IMR-90 (cell line): Measurements from ENCODE around the gene P2RY2.

Source experiments
- CHD1 ChIP-seq: IDR thresholded peaks from 2 replicates; pipeline ENCODE4 v1.6.1; 2012; ENCODE audit warnings: low read depth, low read length, improper control_type of control experiment
- CTCF ChIP-seq: conservative IDR thresholded peaks from 2 replicates; pipeline ENCODE4 v1.5.1; 2012; ENCODE audit warnings: mild to moderate bottlenecking, low read depth, low read length, improper control_type of control experiment
- FOS ChIP-seq: fragments of 150-350 bp; IDR thresholded peaks from 2 replicates; pipeline ENCODE4 v1.6.1; 2016; ENCODE audit warnings: low read depth, low read length
- MAFK ChIP-seq: IDR thresholded peaks from 2 replicates; pipeline ENCODE4 v1.6.1; 2012; ENCODE audit warnings: low read depth, low read length, improper control_type of control experiment
- POLR2A ChIP-seq: IDR thresholded peaks from 2 replicates; pipeline ENCODE4 v1.6.1; 2012; ENCODE audit warnings: mild to moderate bottlenecking, low read depth, low read length
- RAD21 ChIP-seq: IDR thresholded peaks from 2 replicates; pipeline ENCODE4 v1.6.1; 2012; ENCODE audit warnings: low read length, improper control_type of control experiment
- RCOR1 ChIP-seq: IDR thresholded peaks from 2 replicates; pipeline ENCODE4 v1.6.1; 2012; ENCODE audit warnings: mild to moderate bottlenecking, low read length, improper control_type of control experiment; ENCODE audit not compliant: insufficient replicate concordance
- SMC3 ChIP-seq: fragments of 150-350 bp; IDR thresholded peaks from 2 replicates; pipeline ENCODE4 v1.6.1; 2016; ENCODE audit warnings: low read depth, mild to moderate bottlenecking, antibody characterized with exemption, low read length, moderate library complexity

- TF ChIP-seq CTCF (no peak), MAFK (no peak), POLR2A (no peak), SMC3 (no peak), FOS (no peak), RAD21 (no peak), CHD1 (no peak), RCOR1 (no peak)
These were observed 26.9 kb upstream of the P2RY2 start for GRCh38 chr11:73191151-73191550.
